HG03469 (cell line): Measurements from ENCODE around the gene ETV6.

Experiments used
- ATAC-seq: cut with Tn5 transposase; IDR thresholded peaks from one replicate; pipeline ENCODE4 v1.9.1; 2021; ENCODE audit warnings: mild to moderate bottlenecking, moderate library complexity, moderate number of reproducible peaks; ENCODE audit not compliant: unreplicated experiment

Gene ETV6

GRCh38 chr12:11732023-11732422 is 82.5 kb downstream of the ETV6 start:
- ATAC-seq, result no peak

- no peak for ATAC-seq
Observed at GRCh38 chr12:11732715-11733114, 83.2 kb downstream of the ETV6 start.

- ATAC-seq, result no peak
Observed at GRCh38 chr12:11734580-11735180, 85.2 kb downstream of the ETV6 start.

GRCh38 chr12:11738450-11738849 is 89.0 kb downstream of the ETV6 start:
- ATAC-seq, result no peak

- ATAC-seq, result no peak
Observed at GRCh38 chr12:11739980-11740577, 90.6 kb downstream of the ETV6 start.

GRCh38 chr12:11741434-11742092 is 92.1 kb downstream of the ETV6 start:
- ATAC-seq, result no peak

- no peak for ATAC-seq
Observed at GRCh38 chr12:11743423-11744409, 94.2 kb downstream of the ETV6 start.

- ATAC-seq, result no peak
Observed at GRCh38 chr12:11744410-11744801, 94.9 kb downstream of the ETV6 start.

GRCh38 chr12:11745113-11745512 is 95.6 kb downstream of the ETV6 start:
- ATAC-seq, result no peak

- no peak for ATAC-seq
Observed at GRCh38 chr12:11746024-11746771, 96.7 kb downstream of the ETV6 start.

- ATAC-seq, result no peak
Observed at GRCh38 chr12:11746940-11747716, 97.7 kb downstream of the ETV6 start.

GRCh38 chr12:11747969-11748368 is 98.5 kb downstream of the ETV6 start:
- no peak for ATAC-seq

GRCh38 chr12:11748903-11749302 is 99.4 kb downstream of the ETV6 start:
- ATAC-seq, result no peak

- no peak for ATAC-seq
Observed at GRCh38 chr12:11749943-11750690, 100.6 kb downstream of the ETV6 start.

- no peak for ATAC-seq
Observed at GRCh38 chr12:11752403-11753149, 103.1 kb downstream of the ETV6 start.

- no peak for ATAC-seq
Observed at GRCh38 chr12:11753150-11753499, 103.7 kb downstream of the ETV6 start.

GRCh38 chr12:11753826-11754225 is 104.4 kb downstream of the ETV6 start:
- no peak for ATAC-seq

- ATAC-seq, result no peak
Observed at GRCh38 chr12:11754256-11754655, 104.8 kb downstream of the ETV6 start.
